DMS79 (cell line): ENCODE measurements around the gene ATG7.
A peak's percentile ranks its signal among the peaks of the same experiment; 100 is the strongest.

Experiments used
- DNase-seq: peaks from one replicate; lab custom pipeline; 2025; lab: John Stamatoyannopoulos, UW

The ATG7 gene, protein sequence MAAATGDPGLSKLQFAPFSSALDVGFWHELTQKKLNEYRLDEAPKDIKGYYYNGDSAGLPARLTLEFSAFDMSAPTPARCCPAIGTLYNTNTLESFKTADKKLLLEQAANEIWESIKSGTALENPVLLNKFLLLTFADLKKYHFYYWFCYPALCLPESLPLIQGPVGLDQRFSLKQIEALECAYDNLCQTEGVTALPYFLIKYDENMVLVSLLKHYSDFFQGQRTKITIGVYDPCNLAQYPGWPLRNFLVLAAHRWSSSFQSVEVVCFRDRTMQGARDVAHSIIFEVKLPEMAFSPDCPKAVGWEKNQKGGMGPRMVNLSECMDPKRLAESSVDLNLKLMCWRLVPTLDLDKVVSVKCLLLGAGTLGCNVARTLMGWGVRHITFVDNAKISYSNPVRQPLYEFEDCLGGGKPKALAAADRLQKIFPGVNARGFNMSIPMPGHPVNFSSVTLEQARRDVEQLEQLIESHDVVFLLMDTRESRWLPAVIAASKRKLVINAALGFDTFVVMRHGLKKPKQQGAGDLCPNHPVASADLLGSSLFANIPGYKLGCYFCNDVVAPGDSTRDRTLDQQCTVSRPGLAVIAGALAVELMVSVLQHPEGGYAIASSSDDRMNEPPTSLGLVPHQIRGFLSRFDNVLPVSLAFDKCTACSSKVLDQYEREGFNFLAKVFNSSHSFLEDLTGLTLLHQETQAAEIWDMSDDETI

DNA sequence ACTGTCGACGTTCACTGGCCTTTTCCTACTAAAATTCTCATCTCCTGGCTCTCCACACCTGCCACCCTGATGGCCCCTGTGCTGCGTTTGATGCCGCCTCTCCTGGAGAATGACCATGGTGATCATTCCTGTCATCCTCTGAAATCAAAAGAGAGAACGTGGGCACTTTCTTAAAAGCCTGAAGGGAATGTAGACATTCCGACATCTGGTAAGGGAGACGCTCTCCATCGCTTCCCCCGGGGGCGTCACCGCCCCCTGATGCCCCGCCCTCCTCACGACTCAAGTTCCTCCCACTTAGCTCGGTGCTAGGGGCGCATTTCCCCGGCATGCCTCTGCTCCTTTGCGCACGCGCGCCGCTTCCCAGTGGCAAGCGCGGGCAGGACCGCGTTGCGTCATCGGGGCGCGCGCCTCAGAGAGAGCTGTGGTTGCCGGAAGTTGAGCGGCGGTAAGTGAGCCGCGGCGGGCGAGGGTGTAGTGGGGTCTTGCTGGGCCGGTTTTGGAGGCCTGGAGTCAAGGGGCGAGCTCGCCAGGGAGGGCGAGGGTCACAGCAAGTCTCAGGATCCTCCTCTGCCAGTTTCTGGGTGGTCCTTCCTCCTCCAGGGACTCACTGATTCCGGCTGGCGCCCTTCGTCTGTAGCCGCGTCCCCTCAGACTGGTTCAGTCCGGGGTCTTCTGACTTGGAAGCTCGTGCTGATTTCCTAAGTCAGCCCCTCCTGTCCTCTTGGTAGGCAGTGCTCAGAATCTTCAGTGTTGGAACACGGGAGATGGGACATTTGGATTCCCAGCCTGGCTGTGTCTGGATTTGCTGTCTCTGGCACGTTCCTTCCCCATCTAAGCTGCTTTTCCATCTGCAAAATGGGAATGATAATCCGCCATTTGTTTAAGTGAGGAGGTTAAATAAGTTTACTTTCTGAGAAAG is at the start of gene ATG7:
Gene ATG7, plus strand, starts transcription at position 412 of the 919 bp plus-strand sequence. CDS start 26,299 bp downstream, outside the sequence.
- peak; percentile 71 for DNase-seq

DNA sequence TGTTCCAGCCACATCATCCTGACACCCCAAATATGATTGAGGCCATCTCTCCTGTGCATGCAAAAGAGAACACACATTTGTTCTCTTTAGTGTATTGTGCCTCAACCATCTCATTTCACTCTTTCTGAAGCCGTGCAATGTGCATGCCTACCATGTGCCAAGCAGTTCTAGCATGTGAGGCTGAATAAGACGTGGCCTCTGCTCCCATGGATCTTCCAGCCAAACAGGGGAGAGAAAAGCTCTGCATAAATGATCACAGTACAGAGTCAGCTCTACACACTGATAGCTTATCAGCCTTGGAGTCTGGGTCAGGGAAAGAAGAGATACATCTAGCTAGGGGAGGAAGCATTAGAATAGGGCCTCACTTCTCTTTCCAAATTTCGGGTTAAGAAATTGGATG is 48.2 kb upstream of the ATG7 start:
- no peak for DNase-seq

DNA sequence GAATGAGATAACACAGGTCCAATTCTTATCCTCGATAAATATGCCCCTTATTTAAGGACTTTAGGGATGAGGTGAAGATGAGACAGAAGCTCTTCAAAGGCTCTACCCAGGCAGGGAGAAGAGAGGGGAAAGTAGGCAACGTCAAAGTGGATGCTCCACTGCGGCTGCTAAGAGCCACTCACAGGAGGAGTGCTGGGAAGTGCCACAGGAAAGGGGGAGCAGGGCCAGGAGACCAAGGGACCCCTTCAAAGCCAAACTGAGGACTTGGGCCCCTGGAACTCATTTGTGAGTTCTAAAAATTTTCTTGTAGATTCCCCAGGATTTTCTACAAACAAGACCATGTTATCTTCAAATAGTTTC is 47.3 kb upstream of the ATG7 start:
- DNase-seq: no peak

DNA sequence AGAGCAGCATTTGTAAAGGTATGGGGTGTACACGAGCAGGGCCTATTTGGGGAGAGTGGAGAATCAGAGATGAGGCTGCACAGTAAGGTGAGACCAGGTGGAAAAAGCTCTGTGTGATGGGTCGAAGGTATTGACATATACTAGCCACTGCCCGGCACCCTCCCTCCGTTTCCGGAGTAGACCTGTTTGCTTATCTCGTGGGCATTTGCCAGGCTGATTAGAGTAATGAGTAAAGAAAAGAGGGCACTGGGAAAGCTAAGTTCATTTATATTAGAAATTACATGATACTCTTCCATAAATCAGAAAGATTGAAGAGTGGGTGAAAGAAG is 46.2 kb upstream of the ATG7 start:
- no peak for DNase-seq

DNA sequence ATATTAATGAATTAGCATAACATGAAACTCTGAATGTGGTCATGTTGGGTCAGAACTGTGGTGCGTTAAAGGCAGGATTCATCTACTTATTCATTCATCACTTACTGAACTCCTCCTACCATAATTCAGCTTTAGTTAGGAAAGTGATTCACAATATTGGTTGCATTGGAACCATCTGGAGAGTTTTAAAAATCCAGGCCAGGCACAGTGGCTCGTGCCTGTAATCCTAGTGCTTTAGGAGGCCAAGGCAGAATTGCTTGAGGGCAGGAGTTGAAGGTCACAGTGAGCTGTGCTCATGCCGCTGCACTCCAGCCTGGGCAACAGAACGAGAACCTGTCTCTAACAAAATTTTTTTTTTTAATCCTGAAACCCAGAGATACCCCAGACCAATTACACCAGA is 44.2 kb upstream of the ATG7 start:
- no peak for DNase-seq

DNA sequence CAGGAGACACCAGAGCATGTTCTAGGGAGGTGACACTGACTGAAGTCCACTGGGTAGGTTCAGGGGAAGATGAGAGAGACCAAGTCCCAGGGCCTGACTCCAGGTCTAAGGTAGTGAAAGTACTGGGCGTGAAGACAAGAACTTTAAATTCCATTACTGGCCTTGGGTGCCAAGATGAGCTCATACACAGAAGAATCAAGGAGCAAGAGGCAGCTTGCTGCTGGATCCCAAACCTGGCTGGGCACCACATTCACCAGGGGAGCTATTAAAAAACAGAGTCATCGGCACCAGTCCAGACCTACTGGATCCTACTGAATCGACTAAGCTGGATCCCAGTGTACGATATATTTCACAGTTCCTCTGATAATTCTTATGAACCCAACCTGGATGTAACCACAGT is 42.1 kb upstream of the ATG7 start:
- no peak for DNase-seq

DNA sequence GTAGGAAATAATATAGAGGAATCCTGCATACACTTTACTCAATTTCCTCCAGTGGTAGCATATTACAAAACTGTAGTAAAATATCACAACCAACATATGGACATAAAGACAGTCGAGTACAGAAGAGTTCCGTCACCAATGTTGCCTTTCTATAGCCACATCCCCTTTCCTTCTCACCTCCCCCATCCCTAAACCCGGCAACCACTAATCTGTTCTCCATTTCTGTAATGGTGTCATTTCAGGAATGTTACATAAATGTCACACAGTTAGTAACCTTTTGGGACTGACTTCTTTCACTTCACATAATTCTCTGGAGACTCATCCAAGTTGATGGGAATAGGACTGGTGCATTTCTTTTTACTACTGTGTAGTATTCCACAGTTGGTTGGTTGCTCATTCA is 41.4 kb upstream of the ATG7 start:
- no peak for DNase-seq

DNA sequence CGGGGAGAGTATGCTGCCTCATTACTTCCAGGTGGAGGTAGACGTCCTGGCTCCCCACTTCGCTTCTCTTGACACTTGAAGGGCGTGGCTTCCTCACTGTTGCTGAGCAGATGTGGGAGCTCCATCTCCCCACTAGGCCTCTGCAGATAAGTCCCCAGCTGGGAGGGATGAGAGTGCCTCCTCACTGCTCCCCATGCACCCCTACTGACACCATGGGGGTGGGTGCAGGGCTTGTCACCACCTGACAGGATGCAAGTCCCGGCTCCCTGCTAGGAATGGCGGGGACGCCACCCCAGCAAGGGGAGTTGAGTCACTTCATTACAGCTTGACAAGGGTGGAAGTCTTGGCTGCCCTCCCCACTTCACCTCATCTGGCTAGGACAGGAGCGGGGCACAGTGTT is 36.8 kb upstream of the ATG7 start:
- no peak for DNase-seq

DNA sequence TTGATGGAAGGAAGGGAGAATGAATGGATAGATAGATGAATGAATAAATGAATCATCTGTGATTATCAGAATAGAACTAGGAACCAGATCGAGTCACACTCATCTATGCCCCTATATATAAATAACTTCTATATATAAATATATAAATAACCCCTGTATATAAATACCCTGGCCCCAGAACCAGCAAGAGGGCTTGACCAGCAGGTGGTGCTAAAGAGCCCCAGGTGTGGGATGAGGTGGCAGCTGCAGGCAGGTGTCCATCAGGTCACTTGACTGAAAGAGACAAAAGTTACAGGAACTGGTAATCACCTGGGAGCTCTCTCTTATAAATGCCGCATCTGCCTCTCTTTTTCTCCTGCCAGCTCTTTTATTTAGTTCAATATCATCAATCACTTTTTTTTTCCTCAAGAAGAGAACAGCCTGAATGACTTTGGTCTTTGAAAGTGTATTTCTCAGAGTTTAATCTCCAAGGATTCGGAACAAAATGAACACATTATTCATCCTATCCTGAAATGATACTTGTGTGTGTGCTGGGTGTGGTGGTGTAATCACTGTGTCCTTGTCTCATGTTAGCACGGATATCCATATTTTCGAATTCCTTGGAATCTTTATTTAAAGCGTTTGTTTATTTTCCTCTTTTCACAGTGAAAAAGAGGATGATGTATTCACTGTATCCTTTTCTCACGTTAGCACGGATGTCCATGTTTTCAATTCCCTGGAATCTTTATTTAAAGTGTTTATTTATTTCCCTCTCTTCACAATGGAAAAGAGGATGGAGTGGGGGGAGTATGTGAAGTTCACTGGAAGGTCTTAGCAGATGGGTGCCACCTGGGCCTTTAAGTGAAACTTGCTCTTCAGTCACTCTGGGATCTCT is 35.4 kb upstream of the ATG7 start:
- DNase-seq: no peak

DNA sequence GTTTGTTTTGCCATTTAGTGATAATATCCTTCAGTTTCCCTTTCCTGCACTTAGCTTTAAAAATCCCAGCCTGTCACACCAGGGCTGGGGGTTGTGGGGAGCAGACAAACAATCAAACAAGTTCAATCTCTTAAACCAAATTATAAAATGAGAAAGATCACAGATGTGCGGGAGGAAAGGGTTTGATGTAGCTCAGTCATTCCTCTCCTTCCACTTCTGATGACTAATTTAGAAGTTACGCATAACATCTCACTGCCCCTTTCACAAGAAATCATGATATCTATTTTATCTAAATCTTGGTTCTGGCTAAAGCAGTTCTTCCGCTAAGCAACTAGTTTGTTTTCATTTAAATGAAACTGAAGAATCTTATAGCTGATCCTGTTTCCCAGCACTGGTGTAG is 34.1 kb upstream of the ATG7 start:
- no peak for DNase-seq

DNA sequence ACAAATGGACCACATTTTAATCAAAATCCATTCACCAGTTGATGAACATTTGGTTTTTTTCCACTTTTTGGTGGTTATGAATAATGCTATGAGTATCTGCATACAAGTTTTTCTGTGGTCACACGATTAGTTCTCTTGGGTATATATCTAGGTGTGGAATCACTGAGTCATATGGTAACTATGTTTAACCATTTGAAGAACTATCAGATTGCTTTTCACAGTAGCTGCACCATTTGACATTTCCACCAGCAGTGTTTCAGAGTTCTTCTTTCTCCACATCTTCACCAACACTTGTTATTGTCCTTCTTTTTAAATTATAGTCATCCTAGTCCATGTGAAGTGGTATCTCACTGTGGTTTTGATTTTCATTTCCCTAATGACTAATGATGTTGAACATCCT is 33.3 kb upstream of the ATG7 start:
- no peak for DNase-seq

DNA sequence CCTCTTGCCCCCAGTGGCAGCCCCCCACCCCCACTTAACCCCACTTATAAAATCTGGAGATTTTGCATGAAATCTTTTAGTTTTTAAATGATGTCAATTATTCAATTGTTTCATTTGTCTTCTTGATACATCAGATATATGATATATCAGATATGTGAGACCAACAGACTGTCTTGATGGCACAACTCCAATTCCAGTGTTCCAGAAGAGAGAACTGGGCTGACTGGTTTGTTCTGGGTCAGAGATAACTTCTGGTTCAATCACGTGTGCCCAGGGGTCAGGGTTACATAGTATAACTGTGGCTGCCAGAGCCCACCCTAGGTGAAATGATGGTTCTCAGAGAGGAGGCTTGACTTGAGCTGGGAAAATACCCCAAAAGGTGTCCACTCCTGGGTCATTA is 32.4 kb upstream of the ATG7 start:
- DNase-seq: no peak

DNA sequence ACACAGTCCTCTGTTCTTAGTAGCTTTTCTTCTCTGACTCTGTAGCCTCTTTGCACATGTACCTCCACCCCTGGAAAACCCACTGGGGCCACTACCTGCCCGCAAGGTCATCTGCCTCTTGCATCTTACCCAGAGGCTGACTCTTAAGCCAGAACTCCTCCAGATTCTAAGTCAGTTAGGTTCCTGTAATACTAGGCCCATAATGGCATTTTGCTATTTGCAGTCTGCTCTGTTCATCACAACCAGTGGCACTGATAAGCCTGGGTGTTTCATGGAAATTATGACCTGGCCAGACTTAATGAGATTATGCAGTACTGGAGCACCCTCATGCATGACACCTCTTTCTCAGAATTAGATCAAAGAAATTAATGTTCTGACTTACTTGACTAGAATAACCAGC is 31.7 kb upstream of the ATG7 start:
- DNase-seq: no peak

DNA sequence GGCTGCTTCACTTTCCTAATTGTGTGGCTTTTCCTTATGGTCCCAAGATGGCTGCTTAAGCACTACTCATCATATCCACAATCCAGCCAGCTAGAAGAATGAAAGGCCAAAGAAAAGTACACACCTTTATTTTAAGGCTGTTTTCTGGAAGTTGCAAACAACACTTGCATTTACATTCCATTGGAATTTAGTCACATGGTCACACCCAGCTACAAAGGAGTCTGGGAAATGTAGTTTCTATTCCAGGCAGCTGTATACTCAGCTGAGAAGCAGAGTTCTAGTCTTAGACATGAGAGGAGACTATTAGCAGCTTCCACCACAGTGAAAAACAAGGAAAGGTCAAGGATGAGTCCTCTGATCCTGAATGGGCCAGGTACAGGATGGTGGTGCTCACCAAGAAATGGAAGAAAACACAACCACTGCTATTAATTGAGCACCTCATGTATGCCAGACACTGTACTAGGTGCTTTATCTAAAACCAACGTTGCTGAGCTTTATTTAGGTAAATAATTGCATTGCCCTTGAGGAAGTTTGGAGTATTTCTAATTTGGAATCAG is 28.0 kb upstream of the ATG7 start:
- DNase-seq: no peak

DNA sequence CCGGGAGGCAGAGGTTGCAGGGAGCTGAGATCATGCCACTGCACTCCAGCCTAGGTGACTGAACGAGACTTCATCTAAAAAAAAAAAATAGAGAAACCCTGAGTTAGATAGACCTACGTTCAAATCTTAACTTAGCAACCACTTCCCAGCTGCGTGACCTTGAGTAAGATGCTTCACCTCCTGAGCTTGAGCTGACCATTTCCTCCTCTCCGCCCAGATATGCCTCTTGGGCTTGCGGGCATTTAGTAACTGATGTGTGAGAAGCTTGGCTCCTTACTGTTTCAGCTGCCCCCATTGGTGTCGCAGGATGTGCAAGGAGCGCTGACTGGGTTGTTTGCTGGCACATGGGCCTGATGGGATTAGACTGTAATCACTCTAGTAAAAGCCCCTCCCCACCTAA is 26.9 kb upstream of the ATG7 start:
- no peak for DNase-seq

DNA sequence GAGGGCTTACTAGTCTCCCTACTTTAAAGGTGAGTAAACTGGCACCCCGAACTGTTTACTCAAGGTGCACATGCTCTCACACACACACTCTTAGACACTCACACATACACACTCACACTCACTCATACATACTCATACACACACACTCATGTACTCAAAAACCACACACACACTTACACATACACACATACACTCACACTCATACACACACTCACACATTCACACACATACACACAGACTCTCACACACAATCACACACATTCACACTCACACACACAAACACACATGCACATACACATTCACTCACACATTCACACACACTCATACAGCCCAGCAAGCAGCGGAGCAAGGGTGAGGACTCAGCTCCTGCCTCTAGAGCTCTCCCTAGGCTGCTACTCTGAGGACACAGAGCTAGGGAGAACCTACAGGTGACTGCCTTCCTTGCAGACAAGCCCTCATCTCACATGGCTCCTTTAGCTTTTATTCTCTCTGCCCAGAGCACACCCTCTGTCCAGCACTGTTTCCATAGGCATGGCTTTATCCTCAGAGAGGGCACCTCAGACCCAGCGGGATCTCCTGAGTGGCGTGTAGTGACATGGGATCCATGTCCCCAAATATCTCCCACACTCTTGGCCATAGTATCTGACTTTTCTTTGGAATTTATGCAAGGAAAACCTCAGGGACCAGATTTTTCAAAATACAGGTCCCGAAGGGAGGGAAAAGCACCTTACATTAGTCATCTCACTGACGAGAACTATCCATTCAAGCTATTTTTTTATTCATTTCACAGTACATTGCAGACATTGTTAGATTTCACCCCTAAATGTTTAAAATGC is 26.2 kb upstream of the ATG7 start:
- no peak for DNase-seq

DNA sequence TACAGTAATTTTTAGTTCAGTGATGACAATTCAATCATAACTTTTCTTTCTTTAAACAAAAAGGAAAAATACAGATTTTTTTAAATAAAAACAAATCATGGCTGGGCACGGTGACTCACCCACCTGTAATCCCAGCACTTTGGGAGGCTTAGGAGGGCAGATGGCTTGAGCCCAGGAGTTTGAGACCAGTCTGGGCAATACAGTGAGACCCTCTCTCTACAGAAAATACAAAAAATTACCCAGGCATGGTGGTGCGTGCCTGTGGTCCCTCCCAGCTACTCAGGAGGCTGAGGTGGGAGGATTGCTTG is 25.6 kb upstream of the ATG7 start:
- DNase-seq: no peak

DNA sequence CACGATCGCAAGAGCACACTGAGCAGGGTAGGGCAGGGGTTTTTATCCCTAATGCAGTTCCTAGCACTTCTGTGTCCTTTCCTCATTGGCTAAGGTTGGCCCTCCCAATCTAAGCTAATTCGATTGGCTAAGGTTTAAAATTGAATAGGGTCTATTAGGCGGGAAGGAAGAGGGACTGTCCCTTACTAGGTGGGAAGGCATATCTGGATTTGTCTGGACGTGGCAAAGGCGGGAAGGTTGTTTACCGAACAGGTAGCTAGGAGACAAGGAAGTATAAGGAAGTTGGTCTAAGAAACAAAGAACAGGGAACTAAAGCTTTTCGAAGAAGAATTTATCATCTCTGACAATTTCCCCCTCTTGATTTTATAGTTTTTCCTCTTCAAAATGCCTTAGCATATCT is 24.8 kb upstream of the ATG7 start:
- DNase-seq: no peak

DNA sequence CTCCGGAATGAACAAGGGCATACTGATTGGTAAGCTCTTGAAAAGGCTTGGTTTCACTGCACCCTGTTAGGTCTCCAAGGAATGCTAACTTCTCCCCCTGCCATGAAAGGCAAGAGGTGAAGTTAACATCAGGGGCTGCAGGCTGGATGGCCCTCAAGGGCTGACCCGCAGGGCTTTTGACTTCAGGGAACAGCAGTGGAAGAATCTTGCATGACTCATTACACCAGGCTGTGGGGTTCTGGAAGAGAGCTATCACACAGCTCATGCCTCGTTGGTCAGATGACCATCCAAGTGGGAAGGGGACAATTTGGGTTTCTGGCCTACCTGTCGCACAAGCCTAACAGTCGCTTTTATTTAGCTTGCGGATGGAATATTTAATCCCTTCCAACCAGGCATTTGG is 23.6 kb upstream of the ATG7 start:
- no peak for DNase-seq

DNA sequence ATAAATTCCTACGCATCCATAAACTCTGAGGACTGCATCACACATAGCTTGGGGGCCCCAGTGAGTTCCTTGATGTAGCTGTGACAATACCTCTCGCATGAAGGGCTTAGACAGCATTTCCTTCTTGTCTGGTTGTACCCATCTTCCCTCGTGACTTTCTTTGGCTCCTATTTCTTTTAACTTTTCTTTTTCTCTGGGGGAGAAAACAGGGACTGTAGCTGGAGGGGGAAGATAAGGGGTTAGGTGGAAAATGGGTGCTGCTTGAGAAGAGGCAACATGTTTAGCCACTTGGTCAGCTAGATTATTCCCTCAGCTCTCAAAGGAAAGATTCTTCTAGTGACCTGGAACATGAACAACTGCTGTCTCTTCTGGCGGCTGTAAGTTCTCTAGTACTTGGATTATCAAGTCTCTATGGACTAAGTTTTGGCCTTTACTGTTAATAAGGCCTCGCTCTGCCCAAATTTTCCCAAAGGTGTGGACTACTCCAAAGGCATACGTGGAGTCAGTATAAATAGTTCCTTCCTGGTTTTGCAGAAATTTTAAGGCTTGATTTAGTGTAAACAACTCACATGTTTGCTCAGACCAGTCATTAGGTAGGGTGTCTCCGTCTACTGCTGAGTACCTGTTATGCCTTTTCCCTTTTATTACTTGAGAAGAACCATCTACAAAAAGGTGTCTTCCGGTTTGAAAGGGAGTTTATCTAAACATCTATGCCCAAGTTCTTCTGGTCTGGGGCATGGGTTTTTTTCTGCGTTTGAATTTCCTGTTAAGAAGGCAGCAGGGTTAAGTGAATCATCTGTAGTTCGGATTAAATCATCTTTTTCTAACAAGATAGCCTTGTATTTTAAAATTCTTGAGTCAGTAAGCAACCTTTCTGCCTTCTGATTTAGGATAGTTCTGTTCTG is 21.0 kb upstream of the ATG7 start:
- no peak for DNase-seq
